Sigmoid colon (tissue), 4 donors: Measurements from ENCODE around the gene SNAPC5.
"Not testable (repeated sequence)": the region's sequence is repeated elsewhere in the genome, so short reads cannot be mapped to it uniquely, and the experiment has no call there.

Source experiments
- EP300 ChIP-seq, 4 donors: sonication (generic); formaldehyde crosslinking; IDR thresholded peaks; one replicate each; pipeline ENCODE4 v1.6.1; 2017; ENCODE audit warnings: antibody characterized with exemption in 4 of 4
- TF ChIP-seq, protein P1 (sequence below), 4 experiments: fragments of 450-650 bp in 3 of 4; fragments of 200-600 bp in 1 of 4; IDR thresholded peaks; one replicate each; pipeline ENCODE4 v1.5.1; 2016 to 2019; ENCODE audit warnings: antibody characterized with exemption in 4 of 4, mild to moderate bottlenecking in 3 of 4, moderate library complexity in 2 of 4

DNA sequence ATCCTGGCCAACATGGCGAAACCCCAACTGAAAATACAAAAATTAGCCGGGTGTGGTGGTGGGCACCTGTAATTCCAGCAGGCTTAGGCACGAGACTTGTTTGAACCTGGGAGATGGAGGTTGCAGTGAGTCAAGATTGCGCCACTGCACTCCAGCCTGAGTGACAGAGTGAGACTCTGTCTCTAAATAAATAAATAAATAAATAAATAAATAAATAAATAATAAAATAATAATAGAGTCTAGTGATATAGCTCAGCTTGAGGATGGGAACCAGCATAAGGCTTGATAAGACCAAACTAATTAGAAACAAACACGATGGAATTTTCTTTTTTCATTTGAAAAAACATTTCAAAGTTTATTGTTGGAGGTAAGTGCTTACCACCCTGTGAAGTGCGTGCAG lies 36.3 kb downstream of the SNAPC5 start:
- TF ChIP-seq, protein P1, sequence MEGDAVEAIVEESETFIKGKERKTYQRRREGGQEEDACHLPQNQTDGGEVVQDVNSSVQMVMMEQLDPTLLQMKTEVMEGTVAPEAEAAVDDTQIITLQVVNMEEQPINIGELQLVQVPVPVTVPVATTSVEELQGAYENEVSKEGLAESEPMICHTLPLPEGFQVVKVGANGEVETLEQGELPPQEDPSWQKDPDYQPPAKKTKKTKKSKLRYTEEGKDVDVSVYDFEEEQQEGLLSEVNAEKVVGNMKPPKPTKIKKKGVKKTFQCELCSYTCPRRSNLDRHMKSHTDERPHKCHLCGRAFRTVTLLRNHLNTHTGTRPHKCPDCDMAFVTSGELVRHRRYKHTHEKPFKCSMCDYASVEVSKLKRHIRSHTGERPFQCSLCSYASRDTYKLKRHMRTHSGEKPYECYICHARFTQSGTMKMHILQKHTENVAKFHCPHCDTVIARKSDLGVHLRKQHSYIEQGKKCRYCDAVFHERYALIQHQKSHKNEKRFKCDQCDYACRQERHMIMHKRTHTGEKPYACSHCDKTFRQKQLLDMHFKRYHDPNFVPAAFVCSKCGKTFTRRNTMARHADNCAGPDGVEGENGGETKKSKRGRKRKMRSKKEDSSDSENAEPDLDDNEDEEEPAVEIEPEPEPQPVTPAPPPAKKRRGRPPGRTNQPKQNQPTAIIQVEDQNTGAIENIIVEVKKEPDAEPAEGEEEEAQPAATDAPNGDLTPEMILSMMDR (IDR thresholded peaks at IDR 0.05): not testable (repeated sequence)
- not testable (repeated sequence) for TF ChIP-seq EP300 (IDR thresholded peaks at IDR 0.05)
